Measurements from ENCODE around the gene DIP2C.

DNA sequence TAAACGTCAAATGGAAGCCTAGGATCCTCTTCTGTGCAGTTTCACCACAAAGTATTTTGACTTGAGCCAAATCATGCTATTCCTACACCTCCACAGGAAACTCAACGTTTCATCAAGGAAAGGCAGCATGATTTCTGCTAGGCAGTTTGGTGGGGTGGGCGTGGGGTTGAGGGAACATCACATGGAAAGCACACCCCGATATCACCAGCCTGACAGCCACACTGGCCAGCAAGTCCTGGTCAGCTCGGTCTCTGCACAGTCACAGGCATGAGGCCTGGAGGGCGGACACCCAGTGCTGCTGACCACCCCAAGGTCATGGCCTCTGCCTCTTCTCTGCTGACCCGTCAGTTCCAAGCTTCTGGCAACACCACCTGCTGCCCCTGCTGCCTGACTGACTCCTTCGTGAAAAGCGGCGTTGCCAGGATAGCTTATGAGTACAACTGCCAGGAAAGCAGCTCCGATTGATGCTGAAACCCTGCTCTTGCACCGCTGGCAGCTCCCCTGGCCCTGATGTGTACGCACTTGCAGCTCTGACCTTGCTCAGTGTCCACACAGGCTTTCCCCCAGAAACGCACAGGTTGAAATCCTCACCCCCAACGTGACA, 171.5 kb downstream of the DIP2C start:
- TF ChIP-seq POLR2A (IDR thresholded peaks at IDR 0.05): no peak
- no peak for TF ChIP-seq EP300 (IDR thresholded peaks at IDR 0.05; ENCODE audit: low read depth)

Measured in transverse colon (tissue), 1 donor.